ENCODE data around the gene C20orf141.
"Not testable (repeated sequence)": the region's sequence is repeated elsewhere in the genome, so short reads cannot be mapped to it uniquely, and the experiment has no call there.

Gene C20orf141

DNA sequence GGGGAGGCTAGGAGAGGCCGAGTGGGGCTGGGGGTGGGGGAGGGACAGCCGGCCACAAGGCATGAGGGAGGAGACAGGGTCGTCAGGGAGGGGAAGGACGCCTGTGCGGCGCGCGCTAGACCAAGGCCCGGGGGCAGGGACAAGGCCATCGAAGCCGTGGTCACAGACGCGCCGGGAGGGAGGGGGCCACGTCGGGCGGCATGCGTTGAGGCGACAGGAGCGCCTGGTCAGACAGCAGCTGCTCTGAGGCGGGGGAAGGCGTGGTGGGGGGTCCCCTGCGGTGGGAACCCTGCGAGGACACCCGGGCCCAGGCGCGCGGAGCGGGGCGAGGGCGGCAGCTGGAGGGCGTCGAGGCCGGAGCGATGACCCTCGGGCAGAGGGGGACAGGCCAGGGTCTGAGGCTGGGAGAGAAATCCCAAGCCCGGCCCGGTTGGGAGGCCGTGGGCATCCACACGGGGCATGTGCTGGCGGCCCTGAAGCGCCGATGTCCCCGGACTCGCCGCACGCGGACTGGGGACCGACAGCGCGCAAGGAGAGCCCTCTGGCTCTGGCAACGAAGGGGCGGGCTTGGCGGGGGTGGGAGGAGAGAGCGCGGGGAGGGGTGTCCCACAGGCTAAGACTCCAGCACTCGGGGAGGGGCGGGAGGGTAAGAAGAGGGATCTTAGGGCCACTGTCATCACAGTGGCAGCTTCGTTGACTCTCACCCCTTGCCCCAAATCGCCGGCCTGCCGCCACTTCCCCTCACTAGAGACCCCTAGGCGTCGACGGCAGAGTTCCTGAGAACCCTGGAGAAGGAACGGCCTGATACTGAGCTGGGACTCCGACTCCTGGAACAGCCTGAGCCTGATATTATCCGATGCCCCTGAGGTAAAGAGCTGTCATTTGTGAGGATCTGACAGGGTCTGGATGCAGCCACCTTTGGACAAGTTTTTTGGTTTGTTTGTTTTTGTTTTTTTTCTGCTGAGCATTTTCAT is 6.4 kb downstream of the C20orf141 start:
- DNase-seq (ENCODE audit: low read depth): no peak

DNA sequence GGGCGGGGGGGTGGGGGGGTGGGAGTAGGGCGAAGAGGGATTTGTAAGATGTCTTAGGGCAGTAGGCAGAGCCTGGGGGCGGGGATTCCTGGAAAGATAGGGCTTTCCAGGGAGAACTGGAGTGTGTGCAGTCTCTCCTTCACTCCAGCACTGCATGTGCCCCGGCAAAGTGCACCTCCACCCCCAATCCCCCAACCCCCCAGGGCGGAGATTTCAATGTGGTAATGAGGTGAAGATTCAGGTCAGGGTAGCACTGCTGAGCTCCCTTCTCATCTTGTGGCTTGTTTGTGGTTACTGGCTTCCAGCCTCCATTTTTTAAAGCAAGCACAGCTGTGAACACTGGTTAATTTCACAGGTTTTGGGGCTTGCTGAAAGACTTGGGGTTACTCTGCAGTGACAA is 7.3 kb downstream of the C20orf141 start:
- no peak for DNase-seq (ENCODE audit: low read depth)

DNA sequence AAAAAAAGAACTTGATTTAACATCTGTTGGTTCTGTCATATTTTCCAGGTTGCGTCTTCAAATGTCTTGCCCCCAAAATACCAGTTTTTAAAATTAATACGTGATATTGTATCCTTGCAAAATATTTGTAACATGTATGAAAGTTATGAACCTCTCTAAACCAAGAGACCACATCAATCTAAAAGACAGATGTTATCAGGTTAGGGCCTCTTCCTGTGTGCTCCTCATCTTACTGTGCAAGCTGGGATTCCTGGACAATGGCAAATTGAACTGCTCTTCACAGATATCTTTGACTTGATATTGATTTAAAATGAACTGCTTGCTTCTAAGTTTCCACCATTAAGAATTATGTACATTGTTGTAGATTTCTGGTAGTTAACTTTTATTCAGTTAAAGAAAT is 11.0 kb downstream of the C20orf141 start:
- no peak for DNase-seq (ENCODE audit: low read depth)

DNA sequence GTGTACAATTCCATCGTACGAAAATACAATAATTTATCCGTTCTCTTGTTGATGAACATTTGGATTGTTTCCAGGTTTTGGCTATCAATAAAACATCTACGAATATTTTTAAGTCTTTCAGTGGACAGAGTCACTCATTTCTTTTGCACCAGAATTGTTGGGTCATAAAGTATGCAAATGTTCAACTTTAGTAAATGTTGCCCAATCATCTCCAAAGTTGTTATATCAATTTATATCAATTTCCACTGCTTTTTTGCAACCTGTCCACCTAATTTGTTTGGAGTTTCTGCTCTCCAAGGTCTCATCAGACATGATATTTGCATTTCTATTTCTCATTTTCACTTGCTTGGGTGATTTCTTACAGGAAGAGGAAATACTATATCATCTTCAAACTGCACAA is 11.9 kb downstream of the C20orf141 start:
- no peak for DNase-seq (ENCODE audit: low read depth)

DNA sequence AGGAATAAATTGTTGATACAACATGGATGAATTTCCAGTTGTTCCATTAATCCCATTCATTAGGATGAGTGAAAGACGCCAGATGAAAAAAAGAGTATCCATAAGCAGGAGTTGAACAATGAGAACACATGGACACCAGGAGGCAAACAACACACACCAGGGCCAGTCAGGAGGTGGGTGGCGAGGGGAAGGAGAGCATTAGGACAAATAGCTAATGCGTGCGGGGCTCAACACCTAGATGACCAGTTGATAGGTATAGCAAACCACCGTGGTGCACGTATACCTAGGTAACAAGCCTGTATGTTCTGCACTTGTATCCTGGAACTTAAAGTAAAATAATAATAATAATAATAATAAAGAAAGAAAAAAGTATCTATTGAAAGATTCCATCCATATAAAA is 14.6 kb downstream of the C20orf141 start:
- DNase-seq (ENCODE audit: low read depth): no peak

DNA sequence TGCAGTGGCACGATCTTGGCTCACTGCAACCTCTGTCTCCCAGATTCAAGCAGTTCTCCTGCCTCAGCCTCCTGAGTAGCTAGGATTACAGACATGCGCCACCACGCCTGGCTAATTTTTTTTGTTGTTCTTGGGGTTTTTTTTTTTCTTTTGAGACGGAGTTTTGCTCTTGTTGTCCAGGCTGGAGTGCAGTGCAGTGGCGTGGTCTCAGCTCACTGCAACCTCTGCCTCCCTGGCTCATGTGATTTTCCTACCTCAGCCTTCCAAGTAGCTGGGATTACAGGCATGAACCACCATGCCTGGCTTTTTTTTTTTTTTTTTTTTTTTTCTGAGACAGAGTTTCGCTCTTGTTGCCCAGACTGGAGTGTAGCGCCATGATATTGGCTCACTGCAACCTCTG is 16.4 kb downstream of the C20orf141 start:
- DNase-seq (ENCODE audit: low read depth): not testable (repeated sequence)

DNA sequence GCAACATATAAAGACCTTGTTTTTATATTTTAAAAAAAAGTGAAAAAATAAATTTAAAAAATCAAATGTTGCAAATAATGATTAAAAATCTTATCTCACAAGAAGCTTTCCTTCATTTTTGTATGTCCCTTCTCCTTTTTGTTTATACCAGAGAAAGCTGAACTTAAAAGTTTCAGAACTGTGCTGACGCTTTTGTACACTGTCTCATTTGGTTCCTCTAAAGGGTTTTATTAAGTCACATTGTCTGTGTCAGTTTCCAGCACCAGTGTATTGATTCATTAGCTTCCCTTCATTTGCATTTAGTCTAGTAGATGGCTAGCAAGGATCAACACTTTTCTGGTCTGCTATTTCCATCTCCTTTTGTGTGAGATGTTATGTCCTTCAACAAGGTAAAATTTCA is 19.0 kb downstream of the C20orf141 start:
- no peak for DNase-seq (ENCODE audit: low read depth)

DNA sequence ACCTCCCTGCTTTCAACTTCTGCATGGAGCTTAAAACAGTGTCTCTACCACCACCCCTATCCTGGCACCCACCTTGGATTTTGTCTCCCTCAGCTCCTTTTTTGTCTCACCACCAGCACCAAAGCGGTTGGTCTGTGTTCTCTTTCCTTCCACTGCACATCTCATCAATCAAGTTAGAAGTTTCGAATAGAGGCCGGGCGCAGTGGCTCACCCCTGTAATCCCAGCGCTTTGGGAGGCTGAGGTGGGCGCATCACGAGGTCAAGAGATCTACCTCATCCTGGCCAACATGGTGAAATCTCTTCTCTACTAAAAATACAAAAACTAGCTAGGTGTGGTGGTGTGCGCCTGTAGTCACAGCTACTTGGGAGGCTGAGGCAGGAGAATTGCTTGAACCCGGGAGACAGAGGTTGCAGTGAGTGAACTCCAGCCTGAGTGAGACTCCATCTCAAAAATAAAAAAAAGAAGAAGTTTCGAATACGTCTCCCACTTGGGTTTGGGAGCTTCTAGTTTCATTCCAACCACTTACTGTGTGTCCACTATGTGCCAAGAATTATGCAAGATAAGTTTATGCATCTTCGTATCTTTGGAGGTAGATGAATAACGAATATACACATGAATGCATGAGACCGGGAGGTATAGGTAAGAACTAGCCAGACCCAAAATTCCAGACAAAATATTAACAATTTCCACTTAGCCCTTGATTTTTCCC is 19.8 kb downstream of the C20orf141 start:
- no peak for DNase-seq (ENCODE audit: low read depth)

DNA sequence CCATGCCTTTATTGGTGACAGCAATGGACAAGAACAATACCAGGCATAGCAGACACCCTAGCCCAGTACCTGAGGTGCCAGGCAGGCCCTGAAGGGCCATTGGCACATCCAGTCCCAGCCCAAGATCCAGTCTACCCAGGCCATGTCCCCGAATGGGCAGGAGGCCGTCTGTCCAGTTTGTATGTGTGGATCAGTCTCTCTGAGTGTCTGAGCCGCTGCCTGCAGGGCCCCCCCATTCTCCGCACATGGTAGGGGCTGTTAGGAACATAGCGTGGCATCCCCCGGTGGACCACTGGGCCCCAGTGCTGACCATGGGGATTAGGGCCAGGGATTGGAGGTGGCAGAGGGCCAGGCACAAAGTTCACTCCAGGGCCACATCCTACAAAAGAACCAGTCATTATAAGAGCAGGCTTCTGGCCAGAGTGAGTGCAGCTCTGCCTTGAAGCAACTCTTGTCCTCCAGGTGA is 20.6 kb downstream of the C20orf141 start:
- DNase-seq (ENCODE audit: low read depth): no peak

DNA sequence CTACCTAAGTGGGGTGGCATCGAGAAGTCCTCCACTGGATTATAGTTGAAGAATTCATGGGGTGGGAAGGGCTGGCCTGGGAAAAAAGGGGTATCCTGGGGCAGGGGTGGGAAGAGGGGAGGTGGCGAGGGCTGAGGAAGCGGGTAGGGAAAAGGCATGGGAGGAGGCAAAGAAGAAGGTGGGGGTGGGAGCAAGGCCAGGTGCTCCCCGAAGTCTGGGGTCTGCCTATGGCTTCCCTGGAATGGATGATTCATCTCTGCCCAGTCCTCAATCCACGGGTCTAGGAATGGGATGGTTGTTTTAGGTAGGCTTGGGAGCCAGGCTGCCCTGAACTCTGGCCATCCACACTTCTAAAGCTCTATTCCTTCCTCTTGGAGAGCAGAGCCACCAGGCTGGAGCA is 21.2 kb downstream of the C20orf141 start:
- no peak for DNase-seq (ENCODE audit: low read depth)

DNA sequence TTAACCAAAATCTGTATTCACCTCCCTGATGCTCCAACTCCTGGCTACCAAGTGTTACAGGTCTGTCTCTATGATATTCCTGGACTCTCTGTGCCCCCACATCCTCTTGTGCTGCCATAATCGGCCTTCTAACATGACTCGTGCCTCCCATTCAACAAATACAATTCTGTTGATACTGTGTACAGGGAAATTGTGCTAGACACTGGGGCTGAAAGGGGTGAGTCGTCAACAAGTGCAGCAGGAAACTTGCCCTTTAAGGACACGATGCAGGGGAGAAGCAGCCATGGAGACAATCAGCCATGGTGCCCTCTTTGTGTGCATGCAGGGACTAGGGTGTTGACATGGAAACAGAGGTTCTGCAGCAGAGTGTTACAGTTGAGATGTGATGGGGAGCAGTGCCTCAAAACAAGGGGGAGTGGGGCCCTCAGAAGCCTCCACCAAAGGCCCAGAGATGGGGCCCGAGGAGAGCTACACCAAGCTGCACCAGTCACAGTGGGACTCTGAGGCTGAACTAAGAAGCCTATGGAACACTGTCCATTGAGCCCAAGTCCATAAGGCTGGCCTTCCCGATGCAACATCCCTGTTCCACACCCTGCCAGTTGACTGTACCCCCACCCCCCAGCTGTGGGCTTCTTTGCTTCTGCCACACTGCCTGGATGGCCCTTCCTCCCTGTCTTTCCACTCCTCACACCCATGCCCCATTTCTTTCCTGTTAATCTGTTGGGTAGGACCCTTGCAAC is 22.6 kb downstream of the C20orf141 start:
- DNase-seq (ENCODE audit: low read depth): no peak

DNA sequence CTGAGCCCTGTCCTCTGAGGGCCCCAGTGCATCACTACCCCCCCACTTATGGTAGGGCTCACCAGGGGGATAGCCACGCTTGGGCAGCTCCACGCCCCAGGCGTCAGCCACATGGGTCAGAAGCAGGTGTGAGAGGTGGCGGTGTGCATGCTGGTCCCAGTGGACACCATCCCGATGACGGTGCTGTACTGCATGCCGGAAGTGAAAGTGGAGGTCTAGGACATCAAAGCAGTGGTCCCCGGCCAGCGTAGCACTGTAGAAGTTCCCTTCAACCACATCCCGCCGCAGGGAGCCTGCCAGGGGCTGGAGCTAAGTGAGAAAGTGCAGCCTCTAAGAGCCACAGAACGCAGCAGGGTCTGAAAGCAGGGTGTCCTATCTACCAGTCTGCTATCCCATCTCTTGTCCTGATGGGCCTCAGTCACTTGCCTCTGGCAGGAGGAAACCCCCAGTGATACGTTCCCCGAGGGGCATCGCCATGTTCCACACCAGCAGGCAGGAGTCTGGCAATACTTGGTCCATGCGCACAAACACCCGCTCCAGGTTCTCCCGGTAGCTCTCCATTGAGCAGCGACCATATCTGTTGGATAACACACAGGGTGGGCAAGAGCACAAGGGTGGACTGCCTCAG is 23.5 kb downstream of the C20orf141 start:
- DNase-seq (ENCODE audit: low read depth): no peak

DNA sequence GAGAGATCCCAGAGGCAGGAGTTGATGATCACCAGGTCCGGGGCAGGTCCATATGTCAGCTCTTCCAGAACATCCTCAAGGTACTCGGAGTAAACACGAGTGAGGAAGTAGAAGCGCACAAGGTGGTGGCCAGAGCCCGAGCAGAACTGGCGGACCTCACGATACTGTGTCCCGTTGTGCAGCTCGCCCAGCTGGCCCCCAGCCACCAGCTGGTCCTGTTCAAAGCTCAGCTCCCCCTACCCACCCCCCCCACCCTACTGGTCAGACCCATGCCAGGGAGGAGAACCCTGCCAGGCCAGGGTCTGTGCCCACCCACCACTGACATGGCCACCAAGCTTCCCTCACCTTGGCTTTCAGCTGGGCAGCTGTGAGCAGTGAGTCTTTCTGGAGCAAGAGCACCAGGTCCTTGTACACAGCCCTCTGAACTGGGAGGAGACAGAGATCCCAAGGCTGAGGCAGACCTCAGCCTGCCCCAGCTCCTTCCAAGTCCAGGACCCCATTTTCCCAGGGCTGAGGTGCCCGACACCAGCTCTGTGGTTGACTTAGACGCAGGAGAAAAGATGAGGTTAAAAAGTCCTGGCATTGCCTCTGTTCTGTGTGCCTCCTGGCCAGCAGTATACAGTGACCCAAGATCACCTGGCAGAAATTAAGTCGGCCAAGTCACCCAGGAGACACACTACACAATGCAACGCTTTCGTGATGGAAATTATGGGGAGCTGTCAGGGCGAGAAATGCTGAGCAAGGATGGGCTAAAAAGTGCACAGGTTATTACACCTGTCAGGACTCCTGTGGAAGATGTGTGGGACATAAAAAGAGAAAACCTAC is 24.3 kb downstream of the C20orf141 start:
- no peak for DNase-seq (ENCODE audit: low read depth)

DNA sequence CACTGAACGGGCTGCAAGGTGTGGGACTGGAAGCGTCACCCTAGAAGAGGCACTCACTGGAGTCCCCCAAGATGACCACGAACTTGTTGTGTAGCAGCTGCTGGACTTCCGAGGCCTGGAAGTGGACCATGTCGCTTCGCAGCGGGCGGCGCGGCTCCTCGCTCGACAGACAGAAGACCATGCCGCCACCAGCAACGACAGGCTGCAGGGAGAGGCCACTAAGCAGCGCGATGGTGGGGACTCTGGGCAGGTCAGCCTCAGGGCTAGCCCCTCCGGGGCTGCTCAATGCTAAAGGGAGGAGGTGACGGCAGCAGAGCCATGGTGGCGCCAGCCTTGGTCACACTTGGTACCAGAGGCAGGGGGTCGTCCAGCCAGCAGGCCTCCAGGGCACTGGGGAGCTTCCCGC is 24.9 kb downstream of the C20orf141 start:
- DNase-seq (ENCODE audit: low read depth): no peak

DNA sequence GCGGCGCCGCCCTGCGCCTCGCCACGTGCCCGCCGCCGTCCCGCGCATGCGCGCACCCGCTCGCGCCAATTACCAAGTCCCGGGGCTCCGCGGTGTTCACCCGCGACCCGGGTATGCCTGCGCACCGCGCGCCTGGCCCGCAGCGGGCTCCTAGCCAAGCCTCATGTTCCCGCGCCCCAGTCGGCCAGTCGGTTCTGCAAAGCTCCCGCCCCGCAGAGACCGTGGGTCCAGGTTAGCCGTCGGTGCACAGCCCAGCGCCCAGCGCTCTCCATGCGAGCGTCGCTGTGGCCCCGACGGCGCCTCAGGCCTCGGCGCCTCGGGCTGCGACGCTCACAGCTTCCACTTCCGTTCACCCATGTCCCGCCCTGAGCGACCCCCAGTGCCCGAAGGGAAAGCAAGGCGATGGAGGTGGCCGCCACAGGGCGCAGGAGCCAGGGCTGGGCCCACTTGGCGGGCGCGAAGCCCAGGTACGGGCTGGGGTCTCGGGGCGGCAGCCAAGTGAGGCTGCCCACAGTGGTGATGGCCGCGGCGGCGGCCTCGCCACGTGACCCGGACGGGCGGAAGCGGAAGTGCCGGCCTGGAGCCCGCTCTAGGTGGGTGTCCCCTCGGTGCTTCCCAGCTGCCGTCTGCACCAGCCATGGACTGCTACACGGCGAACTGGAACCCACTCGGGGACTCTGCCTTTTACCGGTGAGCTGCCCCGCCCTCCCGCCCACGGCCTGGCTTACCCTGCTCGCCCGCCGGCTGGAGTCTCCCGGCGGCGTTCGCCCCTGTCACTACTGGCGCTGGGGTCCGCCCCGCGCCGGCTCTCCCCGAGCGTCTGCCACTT is 25.6 kb downstream of the C20orf141 start, which contains the start of the genes PCED1A and VPS16:
PCED1A (minus strand) TSS at position 518 of the 829 bp plus-strand sequence. CDS start 743 bp downstream, outside the sequence.
VPS16 (plus strand) TSS at position 608 of the 829 bp plus-strand sequence; CDS start at position 638, 30 bp downstream.
- DNase-seq (ENCODE audit: low read depth): peak; percentile 90

DNA sequence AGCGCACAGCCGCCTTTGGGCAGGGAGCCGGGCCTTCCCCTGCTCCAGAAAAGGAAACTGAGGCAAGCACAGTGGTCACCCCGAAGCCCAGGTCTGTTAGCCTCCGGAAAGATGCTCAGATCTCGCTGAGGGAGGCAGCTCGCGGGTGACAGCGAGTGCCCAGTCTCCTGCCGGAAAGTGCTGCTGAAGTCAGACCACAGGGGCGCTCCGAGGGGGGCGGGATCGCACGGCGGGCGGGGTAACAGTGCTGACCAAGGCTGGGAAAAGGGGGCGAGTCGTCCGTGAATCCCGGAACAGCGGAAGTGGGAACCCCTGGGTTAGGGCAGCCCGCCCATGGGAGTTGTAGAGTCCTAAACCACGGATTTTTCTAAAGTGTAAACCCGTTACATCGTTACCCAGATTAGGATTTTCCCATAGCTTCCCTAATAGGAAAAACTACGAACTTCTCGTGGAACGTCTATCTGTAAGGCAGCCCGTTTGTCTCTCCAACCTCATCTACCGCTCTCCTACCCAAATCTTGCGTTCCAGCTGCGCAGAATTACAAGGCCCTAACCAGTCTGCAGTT is 26.3 kb downstream of the C20orf141 start:
- no peak for DNase-seq (ENCODE audit: low read depth)

DNA sequence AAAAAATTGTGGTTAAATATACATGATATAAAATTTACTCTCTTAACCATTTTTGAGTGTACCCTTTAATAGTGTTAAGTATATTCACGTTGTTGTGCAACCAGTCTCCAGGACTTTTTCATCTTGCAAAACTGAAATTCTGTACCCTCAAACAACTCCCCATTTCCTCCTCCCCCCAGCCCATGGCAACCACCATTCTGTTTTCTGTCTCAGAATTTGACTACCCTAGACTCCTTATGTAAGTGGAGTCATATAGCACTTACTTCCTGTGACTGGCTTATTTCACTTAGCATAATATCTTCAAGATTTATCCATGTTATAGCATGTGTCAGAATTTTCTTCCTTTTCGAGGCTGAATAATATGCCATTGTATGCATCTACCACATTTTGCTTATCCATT is 30.8 kb downstream of the C20orf141 start:
- no peak for DNase-seq (ENCODE audit: low read depth)

DNA sequence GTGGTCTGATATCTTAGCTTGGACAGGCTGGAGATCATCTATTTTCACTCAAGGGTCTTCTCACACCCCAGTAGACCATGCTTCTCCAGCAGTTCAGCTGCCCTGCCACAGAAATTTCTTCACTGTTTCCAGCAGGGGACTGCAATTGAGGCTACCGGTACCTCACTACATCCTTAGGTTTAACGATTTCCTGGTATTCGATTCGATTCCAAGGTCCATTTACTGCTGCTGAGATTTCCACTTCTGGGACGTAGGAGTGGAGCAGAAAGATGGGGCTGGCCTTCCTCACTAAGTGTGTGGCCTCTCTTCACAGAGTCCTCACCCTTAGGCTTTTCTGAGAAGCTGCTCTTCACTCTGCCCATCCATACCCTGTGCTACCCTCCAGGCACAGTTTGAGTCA is 31.9 kb downstream of the C20orf141 start:
- no peak for DNase-seq (ENCODE audit: low read depth)

DNA sequence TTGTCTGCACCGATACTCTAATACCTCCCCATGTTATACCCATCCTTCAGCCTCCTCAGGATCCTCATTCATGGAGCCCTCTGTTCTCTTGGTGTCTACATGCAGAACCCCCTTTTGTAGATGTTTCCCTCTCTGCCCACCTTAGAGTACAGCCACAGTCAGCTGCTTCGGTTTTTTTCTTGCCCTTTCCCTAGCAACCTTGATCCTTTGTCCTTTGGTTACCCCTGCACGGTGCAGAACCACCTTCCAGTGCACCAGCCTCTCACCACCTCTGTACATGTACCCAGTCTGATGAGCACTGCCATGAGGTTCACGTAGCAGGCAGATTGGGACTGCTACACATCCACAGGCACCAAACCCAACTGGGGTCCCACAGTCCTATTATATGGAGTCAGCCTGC is 33.0 kb downstream of the C20orf141 start:
- DNase-seq (ENCODE audit: low read depth): no peak

DNA sequence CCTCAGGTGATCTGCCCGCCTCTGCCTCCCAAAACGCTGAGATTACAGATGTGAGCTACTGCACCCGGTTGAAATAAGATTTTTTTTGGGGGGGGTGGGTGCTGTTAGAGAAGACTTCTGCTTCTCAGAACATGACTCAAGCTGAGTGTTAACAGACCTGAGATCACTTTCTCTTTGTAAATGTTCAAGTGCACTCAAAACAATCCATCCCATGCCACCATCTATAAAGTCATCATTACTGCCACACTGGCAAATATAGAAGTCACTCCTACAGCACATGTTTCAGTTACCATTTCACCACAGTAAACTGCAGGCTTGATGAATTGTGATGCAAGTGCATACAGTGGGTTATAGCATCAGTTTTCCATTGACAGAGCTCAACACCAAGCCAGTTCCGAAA is 34.7 kb downstream of the C20orf141 start:
- no peak for DNase-seq (ENCODE audit: low read depth)
